Stimulated activated naive CD8-positive, alpha-beta T cell treated with anti-CD3 and anti-CD28 coated beads, Interleukin-15, amount 100 ng/mL, for 72 hours (primary cell): ENCODE data around the gene CASK.
"Not testable (repeated sequence)": the region's sequence is repeated elsewhere in the genome, so short reads cannot be mapped to it uniquely, and the experiment has no call there.

Source experiments
- ATAC-seq: fragments of 150-1000 bp; cut with Tn5 transposase; 2 replicates; pipeline ENCODE4 v1.10.0; 2021; ENCODE audit warnings: mild to moderate bottlenecking, moderate library complexity
- DNase-seq, 2 donors: peaks; one replicate each; pipeline ENCODE4 v3.0.0; 2021 to 2022
- H3K27ac Mint-ChIP-seq, 2 donors: one replicate each; pipeline ENCODE4 v1.8.0; 2022; ENCODE audit warnings: mild to moderate bottlenecking in 2 of 2, mixed read lengths in 2 of 2, moderate library complexity in 2 of 2
- H3K27me3 Mint-ChIP-seq: one replicate; pipeline ENCODE4 v1.8.0; 2022; ENCODE audit warnings: mixed read lengths
- H3K4me1 Mint-ChIP-seq: one replicate; pipeline ENCODE4 v1.8.0; 2022; ENCODE audit warnings: mild to moderate bottlenecking, mixed read lengths
- H3K4me3 Mint-ChIP-seq, 2 donors: one replicate each; pipeline ENCODE4 v1.8.0; 2022; ENCODE audit warnings: mild to moderate bottlenecking in 2 of 2, mixed read lengths in 2 of 2, moderate library complexity in 1 of 2
- H3K9me3 Mint-ChIP-seq, 2 donors: one replicate each; pipeline ENCODE4 v1.8.0; 2022; ENCODE audit warnings: mixed read lengths in 2 of 2

Gene CASK

DNA sequence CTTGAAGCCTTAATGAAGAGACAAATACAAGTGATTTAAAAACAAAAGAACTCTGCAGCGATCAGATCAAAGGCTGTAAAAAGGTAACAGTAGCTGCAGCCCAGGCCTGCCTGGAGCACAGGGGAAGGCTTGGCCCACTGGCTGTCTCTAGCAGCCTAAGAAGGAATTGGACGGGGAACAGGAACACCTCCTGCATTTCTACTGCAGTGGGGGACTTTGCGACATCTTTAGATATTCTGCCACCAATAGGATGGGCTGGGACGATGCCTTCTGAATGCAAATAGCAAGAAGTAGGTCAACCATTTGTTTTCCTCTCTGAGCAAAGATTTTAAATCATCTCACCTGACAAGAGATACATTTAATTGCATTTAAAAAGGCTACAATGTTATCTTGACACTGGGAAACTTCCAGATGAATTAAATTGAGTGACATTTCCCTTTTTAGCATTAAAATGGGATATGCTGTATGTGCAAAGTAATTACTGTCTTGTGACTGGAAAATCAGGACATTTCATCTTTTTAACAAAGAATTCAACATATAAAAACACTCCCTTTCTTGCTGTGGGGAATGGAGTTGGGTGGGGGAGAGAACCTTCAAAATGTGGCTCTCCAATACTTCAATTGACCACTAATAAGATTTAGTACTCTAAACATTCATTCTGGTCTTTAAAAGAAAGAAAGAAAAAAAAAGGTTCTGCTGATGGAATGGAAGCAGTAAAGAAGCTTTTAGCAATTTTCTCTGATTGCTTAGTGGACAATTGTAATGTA is 406.2 kb downstream of the CASK start:
- Mint-ChIP-seq H3K27me3 (no peaks in the 10 kb centered on the region), H3K4me3 (peak overlapping the region in 1 of 2 donors; percentile 35), H3K4me1 (peaks cover 67% of the 10 kb centered on the region), H3K9me3 (no peaks in the 10 kb centered on the region), H3K27ac (no peak overlapping the region)
- ATAC-seq (no peak), DNase-seq (no peak)

- H3K9me3 Mint-ChIP-seq: no peaks in the 10 kb centered on the region
- no peaks in the 10 kb centered on the region for H3K27me3 Mint-ChIP-seq
- ATAC-seq: no peak
- H3K4me3 Mint-ChIP-seq: no peak overlapping the region
- H3K27ac Mint-ChIP-seq: no peak overlapping the region
- peaks cover 72% of the 10 kb centered on the region for H3K4me1 Mint-ChIP-seq
- no peak for DNase-seq
Observed at GRCh38 chrX:41516456-41516855, 406.9 kb downstream of the CASK start.

- Mint-ChIP-seq H3K27me3 (no peaks in the 10 kb centered on the region), H3K9me3 (no peaks in the 10 kb centered on the region), H3K4me3 (no peak overlapping the region), H3K4me1 (peaks cover 72% of the 10 kb centered on the region), H3K27ac (peak overlapping the region in 1 of 2 donors; percentile 19)
- no peak for DNase-seq
- ATAC-seq: no peak
Observed at GRCh38 chrX:41515376-41515775, 408.0 kb downstream of the CASK start.

DNA sequence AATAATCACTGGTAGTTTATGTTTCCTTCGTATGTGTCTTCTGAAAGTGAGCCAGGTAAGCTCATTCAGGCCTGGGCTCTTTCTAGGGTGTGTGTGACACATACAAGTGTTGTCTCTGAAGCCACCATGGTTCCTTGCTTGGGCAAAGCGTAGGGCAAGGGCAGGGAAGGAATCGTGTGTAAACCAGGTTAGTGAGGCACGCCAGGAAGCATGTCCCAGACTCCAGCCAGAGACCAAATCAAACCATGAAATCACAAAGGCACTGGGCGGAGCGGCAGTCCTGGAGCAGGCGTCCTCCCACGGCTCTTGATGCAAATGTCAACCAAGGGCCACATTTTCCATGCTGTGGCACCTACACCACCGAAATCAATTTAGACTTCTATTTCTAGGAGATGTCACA is 409.2 kb downstream of the CASK start:
- Mint-ChIP-seq H3K9me3 (no peaks in the 10 kb centered on the region), H3K4me1 (peaks cover 72% of the 10 kb centered on the region), H3K27me3 (no peaks in the 10 kb centered on the region), H3K4me3 (peak overlapping the region in 1 of 2 donors; percentile 45), H3K27ac (no peak overlapping the region)
- no peak for ATAC-seq
- no peak for DNase-seq

- peak; percentile 11 for ATAC-seq
- not testable (repeated sequence) for DNase-seq, H3K27ac Mint-ChIP-seq, H3K4me3 Mint-ChIP-seq, H3K9me3 Mint-ChIP-seq, H3K27me3 Mint-ChIP-seq
- peaks cover 60% of the 10 kb centered on the region for H3K4me1 Mint-ChIP-seq
Observed at GRCh38 chrX:41512853-41513252, 410.5 kb downstream of the CASK start.

DNA sequence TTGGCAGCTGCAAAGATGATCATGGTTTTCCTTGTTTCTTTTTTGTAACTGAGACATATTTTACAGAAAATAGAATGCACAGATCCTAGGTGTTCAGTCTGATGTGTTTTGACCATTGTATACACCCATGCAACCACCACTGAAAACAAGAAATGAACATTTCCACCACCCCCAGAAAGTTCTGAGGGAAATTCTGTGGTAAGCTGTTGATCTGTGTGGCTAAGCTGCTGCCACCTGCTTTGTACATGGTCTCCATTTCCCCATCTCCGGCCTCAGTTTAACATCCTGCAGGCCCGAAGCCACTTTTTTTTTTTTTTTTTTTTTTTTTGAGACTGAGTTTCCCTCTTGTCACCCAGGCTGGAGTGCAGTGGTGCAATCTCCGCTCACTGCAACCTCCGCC is 411.0 kb downstream of the CASK start:
- Mint-ChIP-seq H3K9me3 (no peaks in the 10 kb centered on the region), H3K4me3 (peak overlapping the region; percentile 41 to 70), H3K27ac (peak overlapping the region; percentile 42 to 91), H3K4me1 (peaks cover 55% of the 10 kb centered on the region), H3K27me3 (no peaks in the 10 kb centered on the region)
- ATAC-seq (peak; percentile 96), DNase-seq (peak; percentile 10 to 55)

DNA sequence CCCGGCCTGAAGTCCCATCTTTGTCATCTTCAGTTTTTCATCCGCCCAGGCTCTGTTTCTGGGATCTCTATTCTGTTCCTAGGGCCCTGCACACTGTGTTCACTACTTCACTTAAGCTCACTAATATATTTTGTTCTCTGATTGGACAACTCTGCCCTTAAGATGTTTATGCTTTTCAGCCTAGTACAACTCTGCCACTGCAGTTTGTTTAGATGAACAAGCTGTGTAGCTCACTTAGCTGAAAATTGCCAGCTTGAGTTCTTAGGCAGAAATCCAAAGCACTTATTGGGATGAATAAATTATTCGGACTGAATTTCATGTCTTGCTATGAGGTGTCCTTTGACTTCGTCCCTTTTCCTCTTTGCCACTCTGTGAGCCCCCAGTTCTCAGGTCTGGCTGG is 415.4 kb downstream of the CASK start:
- Mint-ChIP-seq H3K9me3 (no peaks in the 10 kb centered on the region), H3K4me1 (peaks cover 12% of the 10 kb centered on the region), H3K4me3 (no peak overlapping the region), H3K27ac (peak overlapping the region in 1 of 2 donors; percentile 8), H3K27me3 (no peaks in the 10 kb centered on the region)
- ATAC-seq (no peak), DNase-seq (no peak)

GRCh38 chrX:41502004-41502403 is 421.4 kb downstream of the CASK start:
- DNase-seq (no peak), ATAC-seq (no peak)
- no peak overlapping the region for H3K4me3 Mint-ChIP-seq
- H3K27me3 Mint-ChIP-seq: no peaks in the 10 kb centered on the region
- H3K9me3 Mint-ChIP-seq: no peaks in the 10 kb centered on the region
- H3K4me1 Mint-ChIP-seq: peaks cover 8% of the 10 kb centered on the region
- H3K27ac Mint-ChIP-seq: no peak overlapping the region

GRCh38 chrX:41499984-41500383 is 423.4 kb downstream of the CASK start:
- ATAC-seq (no peak), DNase-seq (no peak)
- no peak overlapping the region for H3K4me3 Mint-ChIP-seq
- H3K4me1 Mint-ChIP-seq: peaks cover 8% of the 10 kb centered on the region
- H3K9me3 Mint-ChIP-seq: no peaks in the 10 kb centered on the region
- H3K27ac Mint-ChIP-seq: no peak overlapping the region
- no peaks in the 10 kb centered on the region for H3K27me3 Mint-ChIP-seq

DNA sequence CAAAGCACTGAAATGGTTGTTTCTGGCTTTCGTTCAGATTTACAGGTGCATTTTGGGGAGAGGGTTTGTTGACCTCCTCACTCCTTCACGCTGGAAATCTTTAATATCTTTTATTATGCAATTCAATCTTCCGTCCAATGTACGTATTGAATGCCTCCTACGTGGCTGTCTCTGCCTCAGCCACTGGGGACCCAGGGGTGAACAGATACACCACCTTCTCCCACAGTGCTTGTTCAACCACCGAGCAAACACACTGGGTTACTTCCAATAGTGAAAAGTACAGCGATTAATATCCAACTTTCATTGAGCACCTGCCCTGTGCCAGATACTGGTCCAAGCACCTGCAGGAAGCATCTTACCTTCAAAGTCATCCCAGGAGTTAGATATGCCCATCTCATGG is 424.2 kb downstream of the CASK start:
- Mint-ChIP-seq H3K27ac (no peak overlapping the region), H3K4me1 (peaks cover 8% of the 10 kb centered on the region), H3K4me3 (no peak overlapping the region)

GRCh38 chrX:41491267-41492004 is 431.9 kb downstream of the CASK start:
- Mint-ChIP-seq H3K27me3 (no peaks in the 10 kb centered on the region), H3K4me1 (no peaks in the 10 kb centered on the region), H3K4me3 (no peak overlapping the region), H3K27ac (no peak overlapping the region), H3K9me3 (peaks cover 0 to 7% of the 10 kb centered on the region in 2 donors)
- ATAC-seq (no peak), DNase-seq (no peak)

More for the DNA sequence above, 424.2 kb downstream of the CASK start:
- DNase-seq (no peak), ATAC-seq (no peak)
- H3K9me3 Mint-ChIP-seq: no peaks in the 10 kb centered on the region
- H3K27me3 Mint-ChIP-seq: no peaks in the 10 kb centered on the region

DNA sequence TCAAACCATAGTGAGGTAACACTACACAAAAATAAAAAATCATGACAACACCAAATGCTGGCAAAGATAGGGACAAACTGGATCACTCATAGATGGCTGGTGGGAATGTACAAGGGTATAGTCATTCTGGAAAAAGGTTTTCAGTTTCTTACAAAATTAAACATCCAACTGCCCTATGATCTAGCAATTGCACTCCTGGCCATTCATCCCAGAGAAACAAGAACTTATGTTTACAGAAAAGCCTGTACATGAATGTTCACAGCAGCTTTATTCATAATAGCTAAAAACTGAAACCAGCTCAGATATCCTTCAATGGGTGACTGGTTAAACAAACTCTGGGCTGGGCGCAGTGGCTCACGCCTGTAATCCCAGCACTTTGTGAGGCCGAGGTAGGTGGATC is 432.9 kb downstream of the CASK start:
- Mint-ChIP-seq H3K27me3 (no peaks in the 10 kb centered on the region), H3K27ac (no peak overlapping the region), H3K4me1 (no peaks in the 10 kb centered on the region), H3K4me3 (no peak overlapping the region), H3K9me3 (peaks cover 0 to 7% of the 10 kb centered on the region in 2 donors)
- ATAC-seq: no peak
- no peak for DNase-seq

GRCh38 chrX:41482154-41482850 is 441.1 kb downstream of the CASK start:
- DNase-seq (no peak), ATAC-seq (no peak)
- Mint-ChIP-seq H3K27ac (no peak overlapping the region), H3K27me3 (no peaks in the 10 kb centered on the region), H3K4me1 (peaks cover 6% of the 10 kb centered on the region), H3K4me3 (no peak overlapping the region), H3K9me3 (no peaks in the 10 kb centered on the region)

DNA sequence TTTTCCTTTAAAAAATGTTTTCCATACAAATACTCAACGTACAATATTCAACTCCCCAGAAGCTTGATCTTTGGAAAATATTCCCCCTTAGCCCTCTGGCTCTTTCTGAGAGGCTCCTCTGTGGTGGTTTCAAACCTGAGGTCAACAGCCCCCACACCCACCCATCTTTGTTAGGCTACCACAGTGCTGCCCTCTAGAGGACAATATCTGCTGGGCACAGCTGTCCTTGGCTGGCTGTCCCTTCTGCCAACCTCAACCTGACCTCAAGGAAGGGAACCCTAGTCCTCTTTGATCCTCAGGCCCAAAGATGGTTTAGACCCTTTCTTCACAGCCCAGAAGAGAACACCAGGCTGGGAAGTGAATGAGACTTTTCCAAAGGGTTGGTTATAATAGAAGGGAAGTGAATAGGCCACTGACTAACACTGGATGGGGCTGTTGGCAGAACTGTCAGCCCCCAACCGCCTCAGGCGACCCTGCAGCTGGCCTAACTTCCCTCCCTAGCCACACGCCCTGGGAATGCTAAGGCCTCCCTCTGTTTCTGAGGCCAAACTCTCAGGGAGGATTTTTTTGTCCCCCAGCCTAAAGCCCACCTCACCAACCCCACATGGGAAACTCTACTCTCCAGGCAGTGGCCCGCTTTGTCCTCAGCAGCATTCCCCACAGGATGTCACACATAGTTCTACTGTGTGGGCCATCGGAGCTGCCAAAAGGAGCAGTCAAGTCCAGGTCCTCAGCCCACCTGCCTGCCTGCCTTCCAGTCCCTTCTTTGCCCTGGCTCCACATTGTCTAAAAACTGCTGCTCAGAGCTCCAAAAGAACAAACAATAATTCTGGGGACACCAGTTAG is 441.9 kb downstream of the CASK start:
- no peak overlapping the region for H3K27ac Mint-ChIP-seq
- no peak overlapping the region for H3K4me3 Mint-ChIP-seq
- ATAC-seq (no peak), DNase-seq (peak in 1 of 2 donors; percentile 4)
- H3K27me3 Mint-ChIP-seq: no peaks in the 10 kb centered on the region
- peaks cover 6% of the 10 kb centered on the region for H3K4me1 Mint-ChIP-seq
- H3K9me3 Mint-ChIP-seq: no peaks in the 10 kb centered on the region
